ENCODE measurements around the gene KIAA1328. TPM values are rescaled to one million over a fixed set of nuclear protein-coding genes. Genes with fewer than 3 reads are reported as not detected.

The KIAA1328 gene
- total RNA-seq, 1 donor from 2014 or later: 11.5 TPM

- no peak overlapping the region for H3K4me3 Mint-ChIP-seq
- H2AFZ ChIP-seq (replicated peaks): no peak overlapping the region
- H3K9me3 Mint-ChIP-seq: peaks cover 1% of the 10 kb centered on the region
- peaks cover 7% of the 10 kb centered on the region for H3K4me1 ChIP-seq
- H3K36me3 Mint-ChIP-seq: no peaks in the 10 kb centered on the region
- no peak overlapping the region for H3K9ac ChIP-seq
- no peaks in the 10 kb centered on the region for H3K27me3 ChIP-seq
- no peak overlapping the region for H3K4me2 ChIP-seq
- no peaks in the 10 kb centered on the region for H4K20me1 ChIP-seq (ENCODE audit: low read depth)
- peaks cover 1% of the 10 kb centered on the region for H3K27me3 Mint-ChIP-seq (ENCODE audit: insufficient read depth, low read depth)
- no peak for DNase-seq (ENCODE audit: low spot score)
- no peaks in the 10 kb centered on the region for H3K9me3 ChIP-seq (ENCODE audit: low read depth)
- H3K4me3 ChIP-seq: no peak overlapping the region
- no peaks in the 10 kb centered on the region for H3K79me2 ChIP-seq (ENCODE audit: low read depth)
- H3K27ac Mint-ChIP-seq: no peak overlapping the region
- no peaks in the 10 kb centered on the region for H3K36me3 ChIP-seq
- TF ChIP-seq EZH2phosphoT487 (IDR thresholded peaks at IDR 0.05) (no peak), CTCF (IDR thresholded peaks at IDR 0.05) (no peak), EZH2 (IDR thresholded peaks at IDR 0.05) (no peak)
- no peak overlapping the region for H3K27ac ChIP-seq
- no peaks in the 10 kb centered on the region for H3F3A ChIP-seq (ENCODE audit: low read depth)
- no peaks in the 10 kb centered on the region for H3K4me1 Mint-ChIP-seq
Observed at GRCh38 chr18:37135177-37135576, 306.2 kb downstream of the KIAA1328 start.

GRCh38 chr18:37138456-37138855 lies 309.5 kb downstream of the KIAA1328 start:
- H3K27ac ChIP-seq: no peak overlapping the region
- H3F3A ChIP-seq (ENCODE audit: low read depth): no peaks in the 10 kb centered on the region
- H3K36me3 ChIP-seq: no peaks in the 10 kb centered on the region
- no peaks in the 10 kb centered on the region for H3K36me3 Mint-ChIP-seq
- no peaks in the 10 kb centered on the region for H3K79me2 ChIP-seq (ENCODE audit: low read depth)
- H2AFZ ChIP-seq (replicated peaks): no peak overlapping the region
- H3K4me3 Mint-ChIP-seq: no peak overlapping the region
- no peaks in the 10 kb centered on the region for H3K27me3 Mint-ChIP-seq (ENCODE audit: insufficient read depth, low read depth)
- no peak overlapping the region for H3K27ac Mint-ChIP-seq
- no peak overlapping the region for H3K9ac ChIP-seq
- no peak overlapping the region for H3K4me3 ChIP-seq
- peaks cover 10% of the 10 kb centered on the region for H3K4me1 ChIP-seq
- no peaks in the 10 kb centered on the region for H3K27me3 ChIP-seq
- no peaks in the 10 kb centered on the region for H4K20me1 ChIP-seq (ENCODE audit: low read depth)
- no peaks in the 10 kb centered on the region for H3K4me1 Mint-ChIP-seq
- H3K4me2 ChIP-seq: no peak overlapping the region
- H3K9me3 Mint-ChIP-seq: peaks cover 1% of the 10 kb centered on the region
- H3K9me3 ChIP-seq (ENCODE audit: low read depth): no peaks in the 10 kb centered on the region
- no peak for TF ChIP-seq EZH2 (IDR thresholded peaks at IDR 0.05)
- no peak for DNase-seq (ENCODE audit: low spot score)

GRCh38 chr18:37139876-37140275 lies 310.9 kb downstream of the KIAA1328 start:
- Histone ChIP-seq H3K4me1 (peaks cover 10% of the 10 kb centered on the region), H3K4me2 (no peak overlapping the region), H3K9ac (no peak overlapping the region), H3K4me3 (no peak overlapping the region), H3K36me3 (no peaks in the 10 kb centered on the region), H3K27ac (no peak overlapping the region), H3K27me3 (no peaks in the 10 kb centered on the region), H4K20me1 (ENCODE audit: low read depth) (no peaks in the 10 kb centered on the region), H2AFZ (replicated peaks) (no peak overlapping the region), H3K9me3 (ENCODE audit: low read depth) (no peaks in the 10 kb centered on the region), H3K79me2 (ENCODE audit: low read depth) (no peaks in the 10 kb centered on the region), H3F3A (ENCODE audit: low read depth) (no peaks in the 10 kb centered on the region)
- Mint-ChIP-seq H3K36me3 (no peaks in the 10 kb centered on the region), H3K27me3 (ENCODE audit: insufficient read depth, low read depth) (no peaks in the 10 kb centered on the region), H3K27ac (no peak overlapping the region), H3K4me1 (no peaks in the 10 kb centered on the region), H3K9me3 (peaks cover 1% of the 10 kb centered on the region), H3K4me3 (no peak overlapping the region)
- TF ChIP-seq EZH2 (IDR thresholded peaks at IDR 0.05): no peak
- no peak for TF ChIP-seq EZH2phosphoT487 (IDR thresholded peaks at IDR 0.05)
- TF ChIP-seq CTCF (IDR thresholded peaks at IDR 0.05): no peak
- no peak for DNase-seq (ENCODE audit: low spot score)

GRCh38 chr18:37144921-37145320 lies 316.0 kb downstream of the KIAA1328 start:
- H3K4me3 Mint-ChIP-seq: no peak overlapping the region
- no peak for TF ChIP-seq CTCF (IDR thresholded peaks at IDR 0.05)
- TF ChIP-seq EZH2phosphoT487 (IDR thresholded peaks at IDR 0.05): no peak
- no peak for TF ChIP-seq EZH2 (IDR thresholded peaks at IDR 0.05)

More at GRCh38 chr18:37144921-37145320, 316.0 kb downstream of the KIAA1328 start:
- Histone ChIP-seq H3F3A (ENCODE audit: low read depth) (no peaks in the 10 kb centered on the region), H3K9ac (no peak overlapping the region), H4K20me1 (ENCODE audit: low read depth) (no peaks in the 10 kb centered on the region), H3K79me2 (ENCODE audit: low read depth) (no peaks in the 10 kb centered on the region), H3K27me3 (no peaks in the 10 kb centered on the region), H3K4me3 (no peak overlapping the region), H3K4me1 (peaks cover 5% of the 10 kb centered on the region), H2AFZ (replicated peaks) (no peak overlapping the region), H3K36me3 (no peaks in the 10 kb centered on the region), H3K9me3 (ENCODE audit: low read depth) (no peaks in the 10 kb centered on the region), H3K4me2 (no peak overlapping the region), H3K27ac (no peak overlapping the region)
- no peak overlapping the region for H3K27ac Mint-ChIP-seq
- DNase-seq (ENCODE audit: low spot score): no peak
- H3K27me3 Mint-ChIP-seq (ENCODE audit: insufficient read depth, low read depth): no peaks in the 10 kb centered on the region
- H3K36me3 Mint-ChIP-seq: no peaks in the 10 kb centered on the region
- no peaks in the 10 kb centered on the region for H3K4me1 Mint-ChIP-seq
- H3K9me3 Mint-ChIP-seq: no peaks in the 10 kb centered on the region

All from neural progenitor cell (in vitro differentiated cells).